Neuronal stem cell (in vitro differentiated cells): ENCODE results near the gene TIMM8A. TPM values are rescaled to one million over a fixed set of nuclear protein-coding genes. Genes with fewer than 3 reads are reported as not detected.

Experiments used
- small RNA-seq: library from polyadenylated mRNA; stranded (forward); fragments of <200 nt; extraction: miRNeasy Mini kit (QIAGEN cat#:217004); gene quantifications from one replicate; pipeline ENCODE3, GENCODE V24; 2013; ENCODE audit not compliant: insufficient read depth

The TIMM8A gene

Small RNA genes within 50 kb of the gene (small RNA-seq; reads per million reads assigned to genes)
- not detected for gene RNU6-934P
